Endodermal cell (in vitro differentiated cells): ENCODE measurements around the gene ERBB4. TPM values are rescaled to one million over a fixed set of nuclear protein-coding genes. Genes with fewer than 3 reads are reported as not detected.

Experiments used
- DNase-seq: peaks from one replicate; pipeline ENCODE4 v3.0.0-alpha.2; 2017
- H3K27ac ChIP-seq: 2 replicates; pipeline ENCODE4 v1.5.1; 2013; ENCODE audit warnings: mild to moderate bottlenecking, low read depth, low read length, moderate library complexity
- H3K27me3 ChIP-seq: 2 replicates; pipeline ENCODE4 v1.6.1; 2013; ENCODE audit warnings: mild to moderate bottlenecking, low read length, moderate library complexity; ENCODE audit not compliant: insufficient read depth, control insufficient read depth, poor library complexity, severe bottlenecking
- H3K36me3 ChIP-seq: 2 replicates; pipeline ENCODE4 v1.7.0; 2013; ENCODE audit warnings: mild to moderate bottlenecking, low read length, moderate library complexity; ENCODE audit not compliant: control insufficient read depth, insufficient read depth
- H3K4me1 ChIP-seq: one replicate; pipeline ENCODE4 v1.7.0; 2013; ENCODE audit warnings: low read length; ENCODE audit not compliant: control insufficient read depth, insufficient read depth
- H3K4me3 ChIP-seq: 2 replicates; pipeline ENCODE4 v1.5.1; 2013; ENCODE audit warnings: mild to moderate bottlenecking, low read length, moderate library complexity
- H3K9ac ChIP-seq: 2 replicates; pipeline ENCODE4 v1.6.1; 2013; ENCODE audit warnings: mild to moderate bottlenecking, low read length, moderate library complexity; ENCODE audit not compliant: poor library complexity, severe bottlenecking; ENCODE audit errors: extremely low read depth
- H3K9me3 ChIP-seq: 2 replicates; pipeline ENCODE4 v1.6.1; 2013; ENCODE audit warnings: mild to moderate bottlenecking, low read length, moderate library complexity; ENCODE audit not compliant: control insufficient read depth
- H3K27ac Mint-ChIP-seq: 2 replicates; pipeline ENCODE4 v1.8.0; 2020; ENCODE audit warnings: mixed read lengths
- H3K27me3 Mint-ChIP-seq: 2 replicates; pipeline ENCODE4 v1.8.0; 2021; ENCODE audit warnings: mild to moderate bottlenecking, mixed read lengths; ENCODE audit not compliant: insufficient read depth
- H3K36me3 Mint-ChIP-seq: 2 replicates; pipeline ENCODE4 v1.8.0; 2020; ENCODE audit warnings: low read depth, mixed read lengths
- H3K4me1 Mint-ChIP-seq: 2 replicates; pipeline ENCODE4 v1.8.0; 2020; ENCODE audit warnings: mixed read lengths
- H3K4me3 Mint-ChIP-seq: 2 replicates; pipeline ENCODE4 v1.8.0; 2020; ENCODE audit warnings: mild to moderate bottlenecking, moderate library complexity, mixed read lengths
- H3K9me3 Mint-ChIP-seq: 2 replicates; pipeline ENCODE4 v1.8.0; 2020; ENCODE audit warnings: mild to moderate bottlenecking, mixed read lengths
- WGBS, 2 experiments: methylation state at CpG; one replicate each; pipeline versions ENCODE4 v1.1.5 to v1.1.7; 2013; ENCODE audit warnings: missing lambda C conversion rate in 2 of 2, mixed read lengths in 1 of 2; ENCODE audit not compliant: insufficient coverage in 1 of 2, insufficient read length in 1 of 2; 5-methylcytosine and 5-hydroxymethylcytosine counted together
- total RNA-seq, 2 donors: library from RNA; stranded (reverse); fragmentation: NEBNext Ultra II Directional in 1 of 2; extraction: Animal tissue kit (Norgen Biotek cat#: 25700) in 1 of 2; gene quantifications; 2 replicates in 1 of 2; 3 replicates in 1 of 2; pipeline ENCODE4 v1.2.1, GENCODE V29; 2021
- TF ChIP-seq, protein P1 (sequence below): fragments of 200-600 bp; sonication (generic); conservative IDR thresholded peaks from 2 replicates; pipeline ENCODE4 v1.5.0; 2021; ENCODE audit warnings: antibody characterized with exemption, mild to moderate bottlenecking

ERBB4 gene
- total RNA-seq, 2 donors from 2014 or later = 154 to 158 TPM

DNA sequence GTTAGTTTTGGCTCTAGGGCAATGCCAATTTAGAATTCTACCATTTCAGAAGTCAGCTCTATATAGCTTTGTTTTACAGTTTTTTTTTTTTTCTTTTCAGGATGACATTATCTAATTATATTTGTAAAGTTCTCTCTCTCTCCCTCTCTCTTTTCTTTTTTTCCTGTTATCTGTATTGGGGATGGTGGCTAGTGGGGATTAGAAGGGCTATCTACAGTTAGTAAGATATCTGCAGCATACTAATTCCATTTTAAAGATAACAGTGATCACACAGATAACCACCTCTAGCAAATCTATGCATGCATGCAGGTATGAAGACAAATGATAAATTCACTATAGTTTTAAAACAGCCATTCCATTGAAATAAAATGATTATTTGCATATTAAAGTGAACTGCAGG lies 438.9 kb downstream of the ERBB4 start:
- no peaks in the 10 kb centered on the region for H3K36me3 ChIP-seq

DNA sequence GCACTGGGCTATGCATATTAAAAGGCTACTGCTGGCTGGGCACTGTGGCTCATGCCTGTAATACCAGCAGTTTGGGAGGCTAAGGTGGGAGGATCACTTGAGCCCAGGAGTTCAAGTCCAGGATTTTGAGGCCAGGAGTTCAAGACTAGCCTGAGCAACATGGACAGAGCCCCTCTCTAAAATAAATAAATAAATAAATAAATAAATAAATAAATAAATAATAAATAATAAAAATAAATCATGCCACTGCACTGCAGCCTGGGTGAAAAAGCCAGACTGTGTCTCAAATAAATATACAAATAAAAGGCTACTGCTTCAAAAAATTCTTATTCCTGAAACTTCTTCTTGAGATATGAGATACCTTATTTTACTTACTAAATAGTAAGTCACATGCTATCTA lies 439.6 kb downstream of the ERBB4 start:
- TF ChIP-seq, protein P1, sequence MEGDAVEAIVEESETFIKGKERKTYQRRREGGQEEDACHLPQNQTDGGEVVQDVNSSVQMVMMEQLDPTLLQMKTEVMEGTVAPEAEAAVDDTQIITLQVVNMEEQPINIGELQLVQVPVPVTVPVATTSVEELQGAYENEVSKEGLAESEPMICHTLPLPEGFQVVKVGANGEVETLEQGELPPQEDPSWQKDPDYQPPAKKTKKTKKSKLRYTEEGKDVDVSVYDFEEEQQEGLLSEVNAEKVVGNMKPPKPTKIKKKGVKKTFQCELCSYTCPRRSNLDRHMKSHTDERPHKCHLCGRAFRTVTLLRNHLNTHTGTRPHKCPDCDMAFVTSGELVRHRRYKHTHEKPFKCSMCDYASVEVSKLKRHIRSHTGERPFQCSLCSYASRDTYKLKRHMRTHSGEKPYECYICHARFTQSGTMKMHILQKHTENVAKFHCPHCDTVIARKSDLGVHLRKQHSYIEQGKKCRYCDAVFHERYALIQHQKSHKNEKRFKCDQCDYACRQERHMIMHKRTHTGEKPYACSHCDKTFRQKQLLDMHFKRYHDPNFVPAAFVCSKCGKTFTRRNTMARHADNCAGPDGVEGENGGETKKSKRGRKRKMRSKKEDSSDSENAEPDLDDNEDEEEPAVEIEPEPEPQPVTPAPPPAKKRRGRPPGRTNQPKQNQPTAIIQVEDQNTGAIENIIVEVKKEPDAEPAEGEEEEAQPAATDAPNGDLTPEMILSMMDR = no peak
- Histone ChIP-seq H3K9ac (no peak overlapping the region), H3K4me1 (no peaks in the 10 kb centered on the region), H3K36me3 (no peaks in the 10 kb centered on the region), H3K27me3 (no peaks in the 10 kb centered on the region), H3K4me3 (no peak overlapping the region), H3K27ac (no peak overlapping the region), H3K9me3 (no peaks in the 10 kb centered on the region)
- Mint-ChIP-seq H3K4me3 (no peak overlapping the region), H3K9me3 (no peaks in the 10 kb centered on the region), H3K27me3 (no peaks in the 10 kb centered on the region), H3K4me1 (peaks cover 16% of the 10 kb centered on the region), H3K27ac (no peak overlapping the region), H3K36me3 (no peaks in the 10 kb centered on the region)
- no peak for DNase-seq

More for the DNA sequence above, 438.9 kb downstream of the ERBB4 start:
- H3K9me3 Mint-ChIP-seq = no peaks in the 10 kb centered on the region
- H3K9ac ChIP-seq = no peak overlapping the region
- no peak for DNase-seq
- no peak overlapping the region for H3K4me3 ChIP-seq
- no peaks in the 10 kb centered on the region for H3K9me3 ChIP-seq
- no peak overlapping the region for H3K4me3 Mint-ChIP-seq
- H3K27me3 Mint-ChIP-seq = no peaks in the 10 kb centered on the region
- H3K4me1 Mint-ChIP-seq = peaks cover 16% of the 10 kb centered on the region
- H3K27ac ChIP-seq = no peak overlapping the region
- no peak overlapping the region for H3K27ac Mint-ChIP-seq
- no peaks in the 10 kb centered on the region for H3K36me3 Mint-ChIP-seq
- TF ChIP-seq, protein P1 = no peak
- no peaks in the 10 kb centered on the region for H3K27me3 ChIP-seq
- no peaks in the 10 kb centered on the region for H3K4me1 ChIP-seq

DNA sequence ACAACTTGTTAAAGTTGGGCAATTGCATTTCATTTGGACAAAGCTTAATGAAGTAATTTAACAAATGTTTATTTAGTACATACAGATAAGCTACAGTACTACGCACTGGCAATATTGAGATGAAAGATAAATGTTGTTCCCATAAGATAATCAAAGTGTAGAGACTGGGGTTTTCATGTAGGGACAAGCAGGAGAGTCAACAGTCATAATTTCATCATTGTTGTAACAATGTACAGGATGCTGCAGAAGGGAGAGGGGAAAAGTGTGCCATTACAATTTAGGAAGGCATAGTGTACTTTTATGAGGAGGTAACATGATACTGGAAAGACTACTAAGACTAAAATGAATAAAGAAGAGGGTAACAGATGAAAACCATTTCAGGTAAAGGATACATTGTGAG lies 441.6 kb downstream of the ERBB4 start:
- Histone ChIP-seq H3K9ac (no peak overlapping the region), H3K4me1 (no peaks in the 10 kb centered on the region), H3K9me3 (no peaks in the 10 kb centered on the region), H3K27me3 (no peaks in the 10 kb centered on the region), H3K27ac (no peak overlapping the region), H3K4me3 (no peak overlapping the region), H3K36me3 (no peaks in the 10 kb centered on the region)
- Mint-ChIP-seq H3K9me3 (no peaks in the 10 kb centered on the region), H3K36me3 (no peaks in the 10 kb centered on the region), H3K4me3 (no peak overlapping the region), H3K4me1 (peaks cover 16% of the 10 kb centered on the region), H3K27ac (no peak overlapping the region), H3K27me3 (no peaks in the 10 kb centered on the region)
- WGBS, 2 experiments = 100% methylated on average over 1 of the region's 1 CpG; no CpG with 5 or more reads in 1 of the 2 experiments
- TF ChIP-seq, protein P1 = no peak
- DNase-seq = no peak
